ENCODE measurements around the gene MOB1A. TPM values are rescaled to one million over a fixed set of nuclear protein-coding genes. Genes with fewer than 3 reads are reported as not detected.

MOB1A gene
- polyA plus RNA-seq, 1 donor (not counting 4 experiments of a cell fraction or from before 2014, with no cell fraction given), result 92.4 TPM

DNA sequence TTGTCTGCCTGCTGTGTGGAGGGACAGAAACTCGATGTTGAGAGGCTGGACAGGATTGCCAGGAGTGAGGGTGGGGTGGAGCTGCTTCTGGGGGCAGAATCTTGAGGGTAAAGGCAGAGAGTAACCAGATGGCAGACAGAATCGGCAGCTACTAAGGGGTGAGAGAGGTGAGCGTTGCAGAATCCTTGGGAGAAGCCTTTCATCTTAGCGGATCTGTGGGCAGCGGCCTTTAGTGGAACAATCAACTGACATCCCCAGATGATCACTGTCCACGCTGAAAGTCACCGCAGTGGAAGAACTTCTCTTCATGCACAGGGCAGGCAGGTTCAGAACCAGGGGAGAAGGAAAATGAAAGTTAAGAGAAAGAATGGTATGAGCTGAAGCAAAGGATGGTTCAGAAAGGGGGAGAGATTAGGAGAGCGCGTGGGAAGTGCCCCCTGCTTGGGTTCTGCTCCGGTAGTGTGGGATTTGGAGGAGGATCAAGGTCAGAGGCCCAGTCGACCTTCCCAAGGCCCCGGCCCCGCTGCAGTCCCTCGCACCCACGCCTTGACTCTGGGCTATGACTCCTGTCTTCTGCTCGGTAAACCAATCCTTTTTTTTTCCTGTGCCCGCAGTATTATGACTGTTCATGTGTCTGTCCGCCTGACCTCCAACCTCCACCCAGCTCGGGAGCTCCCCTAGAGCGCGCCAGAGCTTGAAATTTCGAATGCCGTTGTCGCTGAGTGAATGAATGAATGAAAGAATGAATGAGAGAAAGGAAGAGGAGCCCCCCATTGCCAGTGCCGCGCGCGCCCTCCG is 31.6 kb downstream of the MOB1A start:
- peak overlapping the region; percentile 64 to 84 (median 77) for H3K4me3 ChIP-seq (ENCODE audit: control insufficient read depth in 2 of 3, extremely low read depth in 1 of 3, insufficient read depth in 2 of 3, low read depth in 1 of 3, low read length in 3 of 3)

DNA sequence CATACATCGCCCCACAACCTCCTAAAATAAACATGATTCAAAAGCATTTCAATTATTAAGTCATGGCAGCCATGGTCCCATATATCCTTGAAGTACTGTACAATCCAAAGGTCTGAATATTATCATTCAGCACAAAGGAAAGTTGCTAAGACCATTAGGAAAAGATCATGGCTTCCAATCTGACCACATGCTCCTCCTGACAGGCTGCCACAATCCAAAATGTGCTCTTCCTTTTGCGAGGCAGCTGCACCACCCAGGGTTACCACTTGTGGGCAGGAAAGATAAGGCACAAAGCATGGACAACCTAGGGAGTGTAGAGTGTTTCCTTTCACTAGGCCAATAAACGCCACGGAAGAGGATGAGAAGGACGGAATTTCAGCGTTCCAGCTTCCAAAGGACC is 36.3 kb downstream of the MOB1A start:
- Histone ChIP-seq H3K4me1 (ENCODE audit: control insufficient read depth, extremely low read depth, insufficient read depth, low read length) (peaks cover 12% of the 10 kb centered on the region), H3K36me3 (ENCODE audit: control insufficient read depth in 2 of 2, extremely low read depth in 1 of 2, insufficient read depth in 2 of 2, low read length in 2 of 2) (peaks cover 13 to 14% of the 10 kb centered on the region in 2 experiments), H3K9me1 (ENCODE audit: control insufficient read depth, extremely low read depth, insufficient read depth, low read length) (no peaks in the 10 kb centered on the region), H3K4me2 (ENCODE audit: control insufficient read depth, extremely low read depth, insufficient read depth, low read depth, low read length) (no peak overlapping the region), H4K20me1 (ENCODE audit: control insufficient read depth, extremely low read depth, insufficient read depth, low read length) (no peaks in the 10 kb centered on the region), H3K9ac (ENCODE audit: control insufficient read depth, extremely low read depth, insufficient read depth, low read length) (no peak overlapping the region), H3K9me3 (ENCODE audit: control insufficient read depth, low read depth, low read length) (no peaks in the 10 kb centered on the region), H3K79me2 (ENCODE audit: control insufficient read depth, insufficient read depth, low read length) (peaks cover 26% of the 10 kb centered on the region), H3K27me3 (ENCODE audit: control insufficient read depth, extremely low read depth, insufficient read depth, low read length) (no peaks in the 10 kb centered on the region), H3K4me3 (ENCODE audit: control insufficient read depth in 2 of 3, extremely low read depth in 1 of 3, insufficient read depth in 2 of 3, low read depth in 1 of 3, low read length in 3 of 3) (no peak overlapping the region), H2AFZ (ENCODE audit: control insufficient read depth, low read length) (no peak overlapping the region), H3K27ac (ENCODE audit: control insufficient read depth, insufficient read depth, low read length) (no peak overlapping the region)
- TF ChIP-seq, protein P1, sequence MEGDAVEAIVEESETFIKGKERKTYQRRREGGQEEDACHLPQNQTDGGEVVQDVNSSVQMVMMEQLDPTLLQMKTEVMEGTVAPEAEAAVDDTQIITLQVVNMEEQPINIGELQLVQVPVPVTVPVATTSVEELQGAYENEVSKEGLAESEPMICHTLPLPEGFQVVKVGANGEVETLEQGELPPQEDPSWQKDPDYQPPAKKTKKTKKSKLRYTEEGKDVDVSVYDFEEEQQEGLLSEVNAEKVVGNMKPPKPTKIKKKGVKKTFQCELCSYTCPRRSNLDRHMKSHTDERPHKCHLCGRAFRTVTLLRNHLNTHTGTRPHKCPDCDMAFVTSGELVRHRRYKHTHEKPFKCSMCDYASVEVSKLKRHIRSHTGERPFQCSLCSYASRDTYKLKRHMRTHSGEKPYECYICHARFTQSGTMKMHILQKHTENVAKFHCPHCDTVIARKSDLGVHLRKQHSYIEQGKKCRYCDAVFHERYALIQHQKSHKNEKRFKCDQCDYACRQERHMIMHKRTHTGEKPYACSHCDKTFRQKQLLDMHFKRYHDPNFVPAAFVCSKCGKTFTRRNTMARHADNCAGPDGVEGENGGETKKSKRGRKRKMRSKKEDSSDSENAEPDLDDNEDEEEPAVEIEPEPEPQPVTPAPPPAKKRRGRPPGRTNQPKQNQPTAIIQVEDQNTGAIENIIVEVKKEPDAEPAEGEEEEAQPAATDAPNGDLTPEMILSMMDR (optimal IDR thresholded peaks at IDR 0.05 in 1 of 3, IDR thresholded peaks at IDR 0.05 in 1 of 3, conservative IDR thresholded peaks at IDR 0.05 in 1 of 3; ENCODE audit: extremely low read depth in 1 of 3, insufficient read depth in 2 of 3, low read length in 3 of 3), result peak; percentile 24 to 49 (median 33)
- no peak for TF ChIP-seq EZH2 (IDR thresholded peaks at IDR 0.05; ENCODE audit: low read length)
- DNase-seq (ENCODE audit: low read depth, low spot score) (no peak), FAIRE-seq (no peak)
- dilution Hi-C loops (cut with MboI; ENCODE audit: extremely low pct_ligation_motif_present, low sequenced_read_pairs), result no loop called here

More for the DNA sequence above, 31.6 kb downstream of the MOB1A start:
- Histone ChIP-seq H3K9me1 (ENCODE audit: control insufficient read depth, extremely low read depth, insufficient read depth, low read length) (no peaks in the 10 kb centered on the region), H3K9me3 (ENCODE audit: control insufficient read depth, low read depth, low read length) (no peaks in the 10 kb centered on the region), H3K27ac (ENCODE audit: control insufficient read depth, insufficient read depth, low read length) (peak overlapping the region; percentile 51), H2AFZ (ENCODE audit: control insufficient read depth, low read length) (peak overlapping the region; percentile 66), H3K27me3 (ENCODE audit: control insufficient read depth, extremely low read depth, insufficient read depth, low read length) (no peaks in the 10 kb centered on the region), H3K79me2 (ENCODE audit: control insufficient read depth, insufficient read depth, low read length) (peaks cover 17% of the 10 kb centered on the region), H3K9ac (ENCODE audit: control insufficient read depth, extremely low read depth, insufficient read depth, low read length) (peak overlapping the region; percentile 80), H3K4me2 (ENCODE audit: control insufficient read depth, extremely low read depth, insufficient read depth, low read depth, low read length) (peak overlapping the region; percentile 98), H4K20me1 (ENCODE audit: control insufficient read depth, extremely low read depth, insufficient read depth, low read length) (no peaks in the 10 kb centered on the region), H3K36me3 (ENCODE audit: control insufficient read depth in 2 of 2, extremely low read depth in 1 of 2, insufficient read depth in 2 of 2, low read length in 2 of 2) (peaks cover 6 to 12% of the 10 kb centered on the region in 2 experiments), H3K4me1 (ENCODE audit: control insufficient read depth, extremely low read depth, insufficient read depth, low read length) (peaks cover 19% of the 10 kb centered on the region)
- FAIRE-seq (no peak), DNase-seq (ENCODE audit: low read depth, low spot score) (no peak)
- TF ChIP-seq EZH2 (IDR thresholded peaks at IDR 0.05; ENCODE audit: low read length), result no peak
- TF ChIP-seq, protein P1 (optimal IDR thresholded peaks at IDR 0.05 in 1 of 3, IDR thresholded peaks at IDR 0.05 in 1 of 3, conservative IDR thresholded peaks at IDR 0.05 in 1 of 3; ENCODE audit: extremely low read depth in 1 of 3, insufficient read depth in 2 of 3, low read length in 3 of 3), result no peak
- dilution Hi-C loops (cut with MboI; ENCODE audit: extremely low pct_ligation_motif_present, low sequenced_read_pairs), result no loop called here

Data from keratinocyte (primary cell).